H1 (cell line): Measurements from ENCODE around the gene CHRNA4. TPM values are rescaled to one million over a fixed set of nuclear protein-coding genes. Genes with fewer than 3 reads are reported as not detected.

Experiments used
- CTCF ChIA-PET: fragments of 300-600 bp; sonication (Branson Sonifier 250); formaldehyde crosslinking; loops from one replicate; lab custom pipeline; 2021; ENCODE audit not compliant: partially characterized antibody; lab: Charles Lee
- POLR2A ChIA-PET: fragments of 300-600 bp; sonication (Branson Sonifier 250); formaldehyde crosslinking; loops from one replicate; lab custom pipeline; 2021; ENCODE audit warnings: inconsistent platforms; ENCODE audit not compliant: partially characterized antibody; lab: Charles Lee
- DNase-seq, 2 experiments: peaks; one replicate each; pipeline versions ENCODE4 v3.0.0 to v3.0.0-alpha.2; 2010 to 2022; ENCODE audit warnings: low spot score in 2 of 2, low read depth in 1 of 2, mixed read lengths in 1 of 2
- FAIRE-seq: peaks from 2 replicates; lab custom pipeline; 2011; peaks lifted over from hg19 to GRCh38; lab: Jason Lieb, UNC
- H2AFZ ChIP-seq: 2 replicates; pipeline ENCODE4 v1.8.1; 2012; ENCODE audit warnings: low read length, inconsistent platforms
- H2AK5ac ChIP-seq: 2 replicates; pipeline ENCODE4 v1.6.1; 2013; ENCODE audit warnings: low read depth, low read length
- H2BK120ac ChIP-seq: replicated peaks from 2 replicates; pipeline ENCODE3; 2013; ENCODE audit warnings: low read depth, low read length, inconsistent platforms
- H2BK12ac ChIP-seq: 2 replicates; pipeline ENCODE4 v1.6.1; 2013; ENCODE audit warnings: low read depth, low read length
- H2BK15ac ChIP-seq: 2 replicates; pipeline ENCODE4 v1.6.1; 2013; ENCODE audit warnings: low read length
- H2BK20ac ChIP-seq: 2 replicates; pipeline ENCODE4 v1.6.1; 2013; ENCODE audit warnings: low read length
- H2BK5ac ChIP-seq: 2 replicates; pipeline ENCODE4 v1.6.1; 2013; ENCODE audit warnings: low read depth, low read length
- H3K14ac ChIP-seq: 2 replicates; pipeline ENCODE4 v1.6.1; 2013; ENCODE audit warnings: inconsistent platforms; ENCODE audit not compliant: insufficient read length
- H3K18ac ChIP-seq: 2 replicates; pipeline ENCODE4 v1.6.1; 2013; ENCODE audit warnings: low read length; ENCODE audit errors: extremely low read depth
- H3K23ac ChIP-seq: 2 replicates; pipeline ENCODE4 v1.6.1; 2013; ENCODE audit warnings: inconsistent platforms; ENCODE audit not compliant: insufficient read length
- H3K23me2 ChIP-seq: 2 replicates; pipeline ENCODE4 v1.6.1; 2013; ENCODE audit warnings: low read depth, low read length
- H3K27ac ChIP-seq: 2 replicates; pipeline ENCODE4 v1.6.1; 2011; ENCODE audit warnings: low read depth, low read length, inconsistent platforms
- H3K27me3 ChIP-seq, 4 experiments: replicated peaks in 1 of 4; 1 replicate in 1 of 4; 2 replicates in 3 of 4; pipeline versions ENCODE4 v1.6.1 to v1.8.1; 2011 to 2013; ENCODE audit warnings: low read length in 3 of 4, mild to moderate bottlenecking in 3 of 4, inconsistent platforms in 2 of 4, mixed read lengths in 2 of 4, moderate library complexity in 1 of 4; ENCODE audit not compliant: control insufficient read depth in 3 of 4, insufficient read depth in 3 of 4; ENCODE audit errors: extremely low read depth in 1 of 4
- H3K36me3 ChIP-seq, 4 experiments: 2 replicates each; pipeline versions ENCODE4 v1.6.1 to v1.8.1; 2011 to 2013; ENCODE audit warnings: mild to moderate bottlenecking in 4 of 4, low read length in 3 of 4, moderate library complexity in 2 of 4, control low read depth in 1 of 4, inconsistent platforms in 1 of 4; ENCODE audit not compliant: insufficient read depth in 4 of 4, control insufficient read depth in 2 of 4
- H3K4ac ChIP-seq: replicated peaks from 2 replicates; pipeline ENCODE3; 2013; ENCODE audit warnings: low read length, low read depth, mixed read lengths, inconsistent platforms; ENCODE audit not compliant: insufficient read length
- H3K4me1 ChIP-seq, 4 experiments: replicated peaks in 1 of 4; 1 replicate in 1 of 4; 2 replicates in 3 of 4; pipeline versions ENCODE4 v1.6.1 to v1.8.1; 2011 to 2013; ENCODE audit warnings: low read length in 3 of 4, inconsistent platforms in 2 of 4, mixed read lengths in 1 of 4; ENCODE audit not compliant: insufficient read depth in 4 of 4, control insufficient read depth in 3 of 4
- H3K4me2 ChIP-seq, 2 experiments: 2 replicates each; pipeline versions ENCODE4 v1.6.1 to v1.8.1; 2011 to 2013; ENCODE audit warnings: low read depth in 2 of 2, low read length in 2 of 2, control low read depth in 1 of 2, inconsistent platforms in 1 of 2, mild to moderate bottlenecking in 1 of 2; ENCODE audit not compliant: insufficient read depth in 1 of 2
- H3K4me3 ChIP-seq, 4 experiments: fragments of 200-600, 300-600 bp in 1 of 4; sonication (generic), shearing (Covaris generic), sonication (Bioruptor Twin) in 1 of 4; 2 replicates each; pipeline versions ENCODE4 v1.5.1 to v1.8.1; 2011 to 2016; ENCODE audit warnings: low read length in 4 of 4, low read depth in 3 of 4, control low read depth in 2 of 4, inconsistent platforms in 2 of 4, mild to moderate bottlenecking in 2 of 4, mixed read lengths in 1 of 4, moderate library complexity in 1 of 4; ENCODE audit not compliant: insufficient read depth in 2 of 4; ENCODE audit errors: extremely low read depth in 1 of 4
- H3K56ac ChIP-seq: replicated peaks from 2 replicates; pipeline ENCODE3; 2013; ENCODE audit warnings: low read depth, mild to moderate bottlenecking, mixed read lengths, low read length, inconsistent platforms; ENCODE audit not compliant: insufficient read length
- H3K79me1 ChIP-seq: 2 replicates; pipeline ENCODE4 v1.6.1; 2013; ENCODE audit warnings: low read depth, low read length, control low read depth
- H3K79me2 ChIP-seq, 2 experiments: 2 replicates each; pipeline versions ENCODE4 v1.6.1 to v1.8.1; 2012 to 2013; ENCODE audit warnings: low read length in 2 of 2, mild to moderate bottlenecking in 2 of 2, inconsistent platforms in 1 of 2; ENCODE audit not compliant: insufficient read depth in 2 of 2, control insufficient read depth in 1 of 2
- H3K9ac ChIP-seq, 4 experiments: replicated peaks in 1 of 4; 1 replicate in 1 of 4; 2 replicates in 3 of 4; pipeline versions ENCODE4 v1.6.1 to v1.8.1; 2011 to 2013; ENCODE audit warnings: low read depth in 3 of 4, low read length in 3 of 4, control low read depth in 2 of 4, mild to moderate bottlenecking in 2 of 4, moderate library complexity in 2 of 4, inconsistent platforms in 1 of 4; ENCODE audit errors: extremely low read depth in 1 of 4
- H3K9me3 ChIP-seq, 2 experiments: 2 replicates each; pipeline versions ENCODE4 v1.6.1 to v1.8.1; 2012 to 2013; ENCODE audit warnings: mild to moderate bottlenecking in 2 of 2, moderate library complexity in 2 of 2, control low read depth in 1 of 2, inconsistent platforms in 1 of 2, low read depth in 1 of 2, low read length in 1 of 2, mixed read lengths in 1 of 2; ENCODE audit not compliant: insufficient read depth in 2 of 2
- H4K20me1 ChIP-seq, 2 experiments: replicated peaks in 1 of 2; 2 replicates each; pipeline versions ENCODE3 to v1.8.1; 2011 to 2013; ENCODE audit warnings: inconsistent platforms in 2 of 2, low read length in 2 of 2, mild to moderate bottlenecking in 1 of 2; ENCODE audit not compliant: insufficient read depth in 2 of 2, control insufficient read depth in 1 of 2
- H4K5ac ChIP-seq: 2 replicates; pipeline ENCODE4 v1.6.1; 2013; ENCODE audit warnings: low read length, low read depth, mixed read lengths, inconsistent platforms; ENCODE audit not compliant: insufficient read length
- H4K8ac ChIP-seq: 2 replicates; pipeline ENCODE4 v1.8.0; 2013; ENCODE audit warnings: mild to moderate bottlenecking, moderate library complexity, low read length, inconsistent platforms; ENCODE audit not compliant: insufficient read depth; ENCODE audit errors: extremely low read depth
- H4K91ac ChIP-seq: replicated peaks from 2 replicates; pipeline ENCODE3; 2013; ENCODE audit warnings: low read length, mixed read lengths, inconsistent platforms; ENCODE audit not compliant: insufficient read length
- CEBPB ChIP-seq: IDR thresholded peaks from 2 replicates; pipeline ENCODE4 v1.6.1; 2012; ENCODE audit warnings: low read depth, low read length
- GABPA ChIP-seq: IDR thresholded peaks from 2 replicates; pipeline ENCODE4 v1.6.1; 2011; ENCODE audit warnings: mild to moderate bottlenecking, low read length, moderate library complexity, borderline replicate concordance; ENCODE audit not compliant: insufficient read depth
- HDAC2 ChIP-seq, 2 experiments: fragments of 300-600 bp in 1 of 2; sonication (generic) in 1 of 2; IDR thresholded peaks; 2 replicates each; pipeline ENCODE4 v1.6.1; 2011 to 2012; ENCODE audit warnings: low read depth in 2 of 2, low read length in 2 of 2, mild to moderate bottlenecking in 2 of 2, moderate library complexity in 2 of 2, borderline replicate concordance in 1 of 2, inconsistent platforms in 1 of 2
- JUND ChIP-seq: IDR thresholded peaks from 2 replicates; pipeline ENCODE4 v1.6.1; 2011; ENCODE audit warnings: mild to moderate bottlenecking, improper control_type of control experiment, low read length
- RAD21 ChIP-seq, 2 experiments: IDR thresholded peaks in 1 of 2; conservative IDR thresholded peaks in 1 of 2; 2 replicates each; pipeline ENCODE4 v1.6.1; 2011; ENCODE audit warnings: low read depth in 2 of 2, low read length in 2 of 2, improper control_type of control experiment in 1 of 2, inconsistent platforms in 1 of 2, mild to moderate bottlenecking in 1 of 2, moderate library complexity in 1 of 2
- SIN3A ChIP-seq, 2 experiments: IDR thresholded peaks in 1 of 2; conservative IDR thresholded peaks in 1 of 2; 2 replicates each; pipeline ENCODE4 v1.6.1; 2011 to 2012; ENCODE audit warnings: low read length in 2 of 2, improper control_type of control experiment in 1 of 2, low read depth in 1 of 2, mild to moderate bottlenecking in 1 of 2
- WGBS, 2 experiments: shearing (Covaris generic) in 1 of 2; methylation state at CpG; one replicate each; pipeline versions ENCODE4 v1.1.6 to v1.1.7; 2013 to 2015; ENCODE audit warnings: low lambda C conversion rate in 2 of 2, mixed read lengths in 2 of 2, inconsistent platforms in 1 of 2, low coverage in 1 of 2, missing lambda C conversion rate in 1 of 2; ENCODE audit not compliant: insufficient replicate concordance in 2 of 2, insufficient coverage in 1 of 2, insufficient read length in 1 of 2; ENCODE audit errors: extremely low coverage in 1 of 2, missing lambda C conversion rate in 1 of 2; 5-methylcytosine and 5-hydroxymethylcytosine counted together
- polyA plus RNA-seq, 7 experiments: library from polyadenylated mRNA; depleted of rRNA in 3 of 7; stranded (reverse) in 5 of 7; unstranded in 2 of 7; fragments of >200 nt in 5 of 7; fragments of 200-250 nt in 2 of 7; gene quantifications; 1 replicate in 5 of 7; 2 replicates in 1 of 7; 4 replicates in 1 of 7; pipeline versions ENCODE4 v1.2.1 to v1.2.3, GENCODE V29; 2011 to 2013; ENCODE audit warnings: missing spikeins in 2 of 7, mixed read lengths in 2 of 7
- total RNA-seq: library from RNA; stranded (reverse); fragmentation: NEBNext Ultra II Directional; extraction: Animal tissue kit (Norgen Biotek cat#: 25700); gene quantifications from 2 replicates; pipeline ENCODE4 v1.2.1, GENCODE V29; 2021
- TF ChIP-seq, protein P1 (sequence below), 3 experiments: IDR thresholded peaks; 1 replicate in 2 of 3; 2 replicates in 1 of 3; pipeline versions ENCODE4 v1.5.1 to v1.6.1; 2011; ENCODE audit warnings: low read length in 3 of 3, mild to moderate bottlenecking in 3 of 3, inconsistent platforms in 2 of 3, low read depth in 1 of 3, moderate library complexity in 1 of 3; ENCODE audit not compliant: insufficient read depth in 1 of 3; ENCODE audit errors: control extremely low read depth in 1 of 3
- TF ChIP-seq, protein P2 (sequence below): IDR thresholded peaks from 2 replicates; pipeline ENCODE4 v1.6.1; 2011; ENCODE audit warnings: low read depth, mild to moderate bottlenecking, low read length; ENCODE audit not compliant: insufficient read depth

The CHRNA4 gene
- total and polyA plus RNA-seq, 2 of the 8 experiments (the other 6 are each of a cell fraction or from before 2014, with no cell fraction given) = 4.3 to 5.7 TPM

DNA sequence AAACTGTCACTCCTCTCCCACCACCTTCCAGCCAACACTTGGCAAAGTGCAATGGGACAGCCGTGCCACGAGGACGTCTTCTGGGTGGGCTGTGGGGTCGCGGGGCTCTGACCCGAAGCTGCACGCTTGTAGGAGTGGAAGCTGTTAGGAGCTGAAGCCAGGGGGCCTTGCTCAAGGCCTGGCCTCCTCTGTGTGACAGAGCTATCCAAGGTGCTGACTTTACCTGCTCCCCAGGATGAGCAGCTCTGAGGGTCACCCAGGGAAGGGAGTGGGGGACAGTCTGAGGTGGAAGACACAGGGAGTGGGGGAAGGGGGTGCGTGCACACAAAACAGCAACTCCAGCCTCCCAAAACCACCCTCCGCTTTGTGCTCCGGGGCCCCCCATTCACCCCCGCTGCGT lies 17.5 kb upstream of the CHRNA4 start:
- Histone ChIP-seq H3K9me3 (no peaks in the 10 kb centered on the region), H3K27ac (no peak overlapping the region), H2BK12ac (no peak overlapping the region), H3K27me3 (peaks cover 0 to 2% (median 0%) of the 10 kb centered on the region in 4 experiments; a peak in 1 of 7 replicates), H3K14ac (no peak overlapping the region), H3K79me1 (no peaks in the 10 kb centered on the region), H2AK5ac (no peak overlapping the region), H4K20me1 (no peaks in the 10 kb centered on the region), H2AFZ (no peak overlapping the region), H3K18ac (no peak overlapping the region), H2BK120ac (no peak overlapping the region), H3K56ac (no peak overlapping the region), H4K5ac (no peak overlapping the region), H3K4ac (no peak overlapping the region), H3K79me2 (no peaks in the 10 kb centered on the region), H4K8ac (no peak overlapping the region), H2BK15ac (no peak overlapping the region), H3K4me3 (no peak overlapping the region), H2BK5ac (no peak overlapping the region), H3K23me2 (no peaks in the 10 kb centered on the region; the same call in none of the 2 replicates), H2BK20ac (no peak overlapping the region), H3K36me3 (no peaks in the 10 kb centered on the region), H4K91ac (no peak overlapping the region), H3K4me2 (no peak overlapping the region), H3K4me1 (peaks cover 3 to 20% (median 14%) of the 10 kb centered on the region in 4 experiments), H3K9ac (no peak overlapping the region), H3K23ac (no peak overlapping the region)
- CTCF ChIA-PET = interaction anchor here (1.1 to 9.9 kb wide), 20 partner anchors 8 to 155 kb away, joined by 3 to 230 read pairs (median 8); partner anchors contain the start of genes CHRNA4 and COL20A1
- no peak for FAIRE-seq
- WGBS, 2 experiments = 79% methylated on average over 12 of the region's 12 CpGs; no CpG with 5 or more reads in 1 of the 2 experiments
- no peak for DNase-seq
- TF ChIP-seq CEBPB = 0 out of 2 replicates have a peak, but pooled peaks have one; percentile 23
- TF ChIP-seq, protein P1, sequence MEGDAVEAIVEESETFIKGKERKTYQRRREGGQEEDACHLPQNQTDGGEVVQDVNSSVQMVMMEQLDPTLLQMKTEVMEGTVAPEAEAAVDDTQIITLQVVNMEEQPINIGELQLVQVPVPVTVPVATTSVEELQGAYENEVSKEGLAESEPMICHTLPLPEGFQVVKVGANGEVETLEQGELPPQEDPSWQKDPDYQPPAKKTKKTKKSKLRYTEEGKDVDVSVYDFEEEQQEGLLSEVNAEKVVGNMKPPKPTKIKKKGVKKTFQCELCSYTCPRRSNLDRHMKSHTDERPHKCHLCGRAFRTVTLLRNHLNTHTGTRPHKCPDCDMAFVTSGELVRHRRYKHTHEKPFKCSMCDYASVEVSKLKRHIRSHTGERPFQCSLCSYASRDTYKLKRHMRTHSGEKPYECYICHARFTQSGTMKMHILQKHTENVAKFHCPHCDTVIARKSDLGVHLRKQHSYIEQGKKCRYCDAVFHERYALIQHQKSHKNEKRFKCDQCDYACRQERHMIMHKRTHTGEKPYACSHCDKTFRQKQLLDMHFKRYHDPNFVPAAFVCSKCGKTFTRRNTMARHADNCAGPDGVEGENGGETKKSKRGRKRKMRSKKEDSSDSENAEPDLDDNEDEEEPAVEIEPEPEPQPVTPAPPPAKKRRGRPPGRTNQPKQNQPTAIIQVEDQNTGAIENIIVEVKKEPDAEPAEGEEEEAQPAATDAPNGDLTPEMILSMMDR (IDR thresholded peaks at IDR 0.05; ENCODE audit: control extremely low read depth in 1 of 3, insufficient read depth in 1 of 3, low read depth in 1 of 3, low read length in 3 of 3) = peak in 2 of 3 experiments; percentile 15 to 17; a peak in 2 of 4 replicates
- peak; percentile 75; the same call in 1 of the 2 replicates for TF ChIP-seq GABPA
- peak in 1 of 2 experiments; percentile 54; a peak in 1 of 4 replicates for TF ChIP-seq HDAC2 (IDR thresholded peaks at IDR 0.05; ENCODE audit: borderline replicate concordance in 1 of 2, low read depth in 2 of 2, low read length in 2 of 2)
- TF ChIP-seq, protein P2, sequence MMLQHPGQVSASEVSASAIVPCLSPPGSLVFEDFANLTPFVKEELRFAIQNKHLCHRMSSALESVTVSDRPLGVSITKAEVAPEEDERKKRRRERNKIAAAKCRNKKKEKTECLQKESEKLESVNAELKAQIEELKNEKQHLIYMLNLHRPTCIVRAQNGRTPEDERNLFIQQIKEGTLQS = no peak
- TF ChIP-seq SIN3A (conservative IDR thresholded peaks at IDR 0.05 in 1 of 2, IDR thresholded peaks at IDR 0.05 in 1 of 2; ENCODE audit: low read depth in 1 of 2, low read length in 2 of 2) = peak; percentile 83 to 92; a peak in 3 of 4 replicates
- peak in 1 of 2 experiments; percentile 23; a peak in 1 of 4 replicates for TF ChIP-seq RAD21 (IDR thresholded peaks at IDR 0.05 in 1 of 2, conservative IDR thresholded peaks at IDR 0.05 in 1 of 2; ENCODE audit: low read depth in 2 of 2, low read length in 2 of 2)
- TF ChIP-seq JUND = no peak
- POLR2A ChIA-PET = interaction anchor here (0.8 to 1.9 kb wide), 2 partner anchors 15 to 63 kb away, joined by 4 to 7 read pairs; no protein-coding TSS in a partner anchor
